ENCODE data around the gene ANGPTL1.
A peak's percentile ranks its signal among the peaks of the same experiment; 100 is the strongest.
"Not testable (repeated sequence)": the region's sequence is repeated elsewhere in the genome, so short reads cannot be mapped to it uniquely, and the experiment has no call there.

The ANGPTL1 gene

DNA sequence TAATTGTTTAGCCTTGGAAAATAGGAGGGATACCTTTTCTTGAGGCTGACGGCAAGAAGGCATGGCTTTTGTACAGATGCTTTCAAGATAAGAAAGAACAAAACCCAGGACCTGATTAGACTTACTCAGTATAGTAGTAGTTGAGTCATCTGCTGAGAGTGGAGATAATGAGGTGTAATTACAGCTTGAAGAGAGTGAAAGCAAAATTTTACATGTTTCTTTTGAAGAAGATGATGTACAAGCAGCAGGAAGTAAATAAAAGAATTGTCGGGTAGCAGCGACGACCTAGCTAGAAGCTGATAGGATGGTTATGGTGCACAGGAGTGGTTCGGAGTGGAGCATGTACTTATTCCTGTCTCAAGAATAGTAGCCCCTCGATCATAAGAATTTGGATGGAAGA, 6.6 kb downstream of the ANGPTL1 start:
- DNase-seq = no peak

DNA sequence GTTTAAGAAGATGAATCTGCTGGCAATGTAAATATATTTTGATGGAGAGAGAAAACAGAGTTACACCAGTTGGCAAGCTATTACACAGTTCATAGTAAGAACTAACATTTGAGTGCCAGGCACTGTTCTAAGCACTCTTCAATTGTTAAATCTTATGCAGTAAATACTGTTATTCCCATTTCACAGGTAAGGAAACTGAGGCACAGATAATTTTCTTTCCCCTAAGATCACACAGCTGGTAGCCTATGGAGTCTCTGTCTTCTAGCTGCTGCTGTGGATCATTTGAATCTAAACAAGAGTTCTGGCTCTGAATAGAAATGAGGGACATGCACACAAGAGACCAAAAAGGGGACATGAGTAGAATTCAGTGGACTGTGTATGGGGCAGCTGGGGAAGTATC, 8.0 kb downstream of the ANGPTL1 start:
- no peak for DNase-seq

DNA sequence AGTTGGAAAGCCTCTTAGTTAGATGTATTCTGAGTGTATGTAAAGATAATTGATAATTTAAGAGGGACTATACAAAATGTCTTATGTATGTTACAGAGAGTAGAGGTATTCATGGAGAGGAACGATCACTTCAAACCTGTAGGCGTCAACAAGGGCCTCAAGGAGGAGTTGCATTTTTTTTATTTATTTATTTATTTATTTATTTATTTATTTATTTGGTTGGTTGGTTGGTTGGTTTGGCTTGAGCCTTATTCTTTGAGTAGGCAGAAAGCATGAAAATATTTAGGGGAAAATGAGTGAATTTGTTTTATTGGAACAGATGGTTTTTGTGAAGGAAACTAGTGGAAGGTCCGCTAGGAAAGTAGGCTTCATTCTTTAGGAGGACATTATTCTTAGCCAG, 8.5 kb downstream of the ANGPTL1 start:
- no peak for DNase-seq

DNA sequence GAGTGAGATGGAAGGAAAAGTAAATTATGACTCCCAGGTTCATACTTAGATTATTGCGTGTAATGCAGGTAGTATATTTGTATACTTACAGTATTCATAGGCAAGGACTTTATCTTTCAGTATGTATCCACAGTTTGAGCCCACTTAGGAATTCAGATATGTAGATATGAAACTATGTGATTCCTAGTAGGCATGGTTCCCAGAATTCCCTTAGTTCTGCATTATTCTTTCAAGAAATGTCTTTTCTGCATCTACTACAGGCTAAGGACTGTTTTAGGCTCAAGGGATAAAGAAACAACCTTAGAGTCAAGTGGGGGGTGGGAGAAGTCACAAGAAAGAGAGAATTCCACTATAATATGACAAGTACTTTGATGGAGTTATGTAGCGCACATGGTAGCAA, 13.8 kb downstream of the ANGPTL1 start:
- DNase-seq = no peak

DNA sequence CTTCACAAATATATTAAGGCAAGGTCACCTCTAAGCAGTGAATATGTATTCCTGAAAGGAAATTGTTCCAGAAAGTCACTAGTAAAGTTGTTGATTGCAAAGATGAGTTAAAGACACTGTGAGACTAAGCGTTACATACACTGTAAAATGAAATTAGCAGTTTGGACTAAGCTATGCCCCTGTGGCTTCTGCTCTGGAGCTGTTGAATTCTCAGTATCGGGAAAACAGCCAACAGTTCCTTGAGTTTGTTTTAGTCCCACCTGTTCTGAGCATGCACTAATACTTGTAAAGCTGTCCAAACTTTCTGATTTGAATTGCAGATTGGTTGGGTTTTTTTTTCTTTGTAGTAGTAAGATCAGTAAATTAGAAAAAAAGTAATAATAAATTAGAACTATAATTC, 21.0 kb downstream of the ANGPTL1 start:
- DNase-seq = no peak

DNA sequence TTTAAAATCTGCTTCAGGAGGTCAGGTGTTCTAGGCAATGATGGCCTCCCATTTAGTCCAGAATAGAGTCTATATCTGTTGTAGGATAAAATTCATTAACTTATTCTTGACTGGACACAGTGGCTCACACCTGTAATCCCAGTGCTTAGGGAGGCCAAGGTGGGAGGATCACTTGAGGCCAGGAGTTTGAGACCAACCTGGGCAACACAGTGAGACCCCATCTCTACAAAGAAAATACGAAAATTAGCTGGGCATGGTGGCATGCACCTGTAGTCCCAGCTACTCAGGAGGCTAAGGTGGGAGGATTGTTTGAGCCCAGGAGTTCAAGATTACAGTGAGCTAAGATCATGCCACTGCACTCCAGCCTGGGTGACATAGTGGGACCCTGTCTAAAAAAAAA, 23.0 kb downstream of the ANGPTL1 start:
- DNase-seq = not testable (repeated sequence)

DNA sequence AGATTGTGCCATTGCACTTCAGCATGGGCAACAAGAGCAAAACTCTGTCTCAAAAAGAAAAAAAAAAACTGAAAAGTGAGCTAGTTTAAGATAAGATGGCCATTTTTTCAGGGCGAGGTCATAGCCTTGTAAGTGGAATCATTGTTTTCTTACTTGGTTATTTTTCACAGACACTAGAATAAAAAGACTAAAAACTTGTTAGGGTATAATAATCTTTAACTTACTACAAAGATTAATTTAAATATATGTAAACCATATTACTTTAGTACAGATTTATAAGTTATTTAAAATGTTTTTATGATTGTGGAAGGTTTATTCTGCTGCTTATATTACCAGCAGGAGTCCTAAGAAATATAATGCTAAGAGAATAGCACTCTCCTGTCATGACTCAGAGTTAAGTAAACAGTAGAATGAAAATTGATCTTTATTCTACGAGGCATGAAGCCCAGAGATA, 23.5 kb downstream of the ANGPTL1 start:
- DNase-seq = peak; percentile 18

DNA sequence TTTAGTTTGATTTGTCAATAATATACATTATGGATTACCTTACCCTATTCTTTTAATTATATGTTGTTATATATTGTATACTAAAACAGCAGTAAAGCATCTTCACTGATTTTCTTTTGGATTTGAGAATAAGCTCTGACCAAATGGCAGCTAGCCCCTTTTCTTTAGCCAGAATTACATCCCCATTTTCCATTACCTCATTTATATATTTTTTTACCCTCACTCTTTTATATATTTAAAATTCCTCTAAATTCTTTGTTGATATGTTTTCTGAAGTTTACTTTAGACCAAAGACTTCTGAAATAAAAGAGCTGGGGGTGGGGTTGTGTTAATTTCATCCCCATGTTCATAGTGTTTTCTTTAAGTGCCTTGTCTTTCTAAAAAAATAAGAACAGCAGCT, 24.6 kb downstream of the ANGPTL1 start:
- DNase-seq = no peak

DNA sequence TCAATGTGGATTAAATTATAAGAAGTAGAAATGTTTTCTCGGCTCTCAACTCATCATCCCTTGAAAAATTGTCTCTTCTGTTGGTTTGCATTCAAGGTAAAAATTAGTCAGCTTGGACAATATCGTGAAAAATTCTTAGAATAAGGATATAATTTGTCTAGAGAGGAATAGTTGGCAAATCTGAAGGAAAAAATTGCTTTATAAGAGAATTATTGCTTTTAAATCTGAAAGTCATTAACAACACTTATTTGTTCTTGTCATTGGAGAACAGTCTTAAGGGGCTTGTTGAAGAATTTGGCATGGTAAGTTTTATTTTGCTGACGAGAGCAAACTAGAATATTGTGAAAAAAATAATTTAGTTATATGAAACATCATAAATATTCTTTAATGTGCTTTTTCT, 26.4 kb downstream of the ANGPTL1 start:
- DNase-seq = no peak

DNA sequence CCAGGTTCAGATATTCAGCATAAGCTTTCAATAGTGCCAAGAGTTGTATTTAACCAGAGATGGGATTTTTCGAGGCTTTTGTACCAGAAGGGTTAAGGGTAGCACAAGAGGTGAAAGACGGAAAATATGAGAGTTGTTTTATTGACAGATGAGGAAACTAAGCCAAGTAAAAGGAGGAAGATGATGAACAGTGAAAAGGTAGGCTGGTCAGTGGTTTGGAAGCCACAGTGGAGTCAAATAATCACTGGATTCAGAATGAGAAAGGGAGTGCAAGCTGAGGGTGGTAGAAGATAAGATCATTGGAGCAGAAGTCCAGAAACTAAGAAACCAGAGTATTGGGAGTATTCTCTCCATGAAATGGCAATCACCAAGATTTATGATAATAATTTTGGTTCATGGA, 45.7 kb downstream of the ANGPTL1 start:
- no peak for DNase-seq

DNA sequence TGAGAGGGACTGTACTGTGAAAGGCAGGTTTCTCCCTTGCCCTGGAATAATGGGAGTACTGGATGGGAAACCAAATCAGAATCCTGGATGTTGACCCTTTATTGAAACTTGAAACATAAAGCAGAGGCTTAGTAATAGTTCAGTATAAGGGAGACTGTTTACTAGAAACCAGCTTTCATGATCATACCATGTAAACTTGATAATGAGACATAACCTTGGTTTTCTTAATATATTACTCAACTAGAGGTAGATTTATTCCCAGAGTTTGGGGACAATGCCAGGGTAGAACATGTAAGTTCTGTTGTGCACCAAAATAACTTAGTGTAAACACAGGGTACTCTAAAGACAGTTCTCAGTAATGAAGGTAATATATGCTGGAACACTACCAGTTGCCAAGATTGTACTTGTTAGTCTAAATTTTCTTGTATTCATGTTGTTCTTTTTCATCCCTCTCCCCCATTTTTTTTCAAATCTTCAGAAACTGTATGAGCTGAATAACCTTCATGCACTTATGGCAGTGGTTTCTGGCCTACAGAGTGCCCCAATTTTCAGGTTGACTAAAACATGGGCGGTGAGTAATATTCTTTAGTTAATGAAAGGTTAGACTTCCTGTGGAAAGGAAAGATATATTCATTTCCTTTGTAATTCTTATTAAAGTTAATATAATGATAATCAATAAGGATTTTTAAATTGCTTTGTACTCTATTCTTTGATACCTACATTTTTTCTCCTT, 49.6 kb downstream of the ANGPTL1 start:
- DNase-seq = no peak

DNA sequence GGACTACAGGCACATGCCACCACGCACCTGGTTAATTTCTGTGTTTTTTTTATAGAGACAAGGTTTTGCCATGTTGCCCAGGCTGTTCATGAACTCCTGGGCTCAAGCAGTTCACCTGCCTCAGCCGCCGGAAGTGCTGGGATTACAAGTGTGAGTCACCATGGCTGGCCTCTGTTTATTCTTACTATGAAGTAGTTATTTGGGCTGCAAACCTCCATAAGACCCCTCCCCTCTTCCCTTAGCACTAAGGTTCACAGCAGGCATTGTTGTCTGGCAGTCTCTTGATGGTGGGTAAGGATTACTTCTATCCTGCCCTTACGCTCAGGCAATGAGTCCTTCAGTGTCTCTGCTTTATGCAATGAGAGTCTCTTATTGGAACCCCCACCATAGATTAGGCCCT, 51.8 kb downstream of the ANGPTL1 start:
- no peak for DNase-seq

DNA sequence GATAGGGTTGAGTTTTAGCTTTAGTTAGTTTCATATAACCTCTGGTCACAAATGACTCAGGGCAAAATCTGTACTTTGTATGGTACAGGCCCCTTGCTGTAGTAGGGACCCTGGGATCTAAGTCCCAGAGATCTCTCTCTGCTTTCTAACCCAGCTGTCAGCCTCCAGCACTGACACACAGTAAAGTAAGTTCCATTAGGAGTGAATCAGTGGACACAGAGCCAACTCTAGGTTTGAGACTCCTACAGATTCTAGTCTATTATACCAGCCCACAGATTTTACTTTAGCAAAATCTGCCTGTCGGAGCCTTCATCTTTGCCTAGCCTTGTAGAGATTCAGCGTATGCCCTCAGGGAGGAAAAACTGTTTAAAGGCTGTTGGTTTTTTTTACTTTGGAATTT, 52.5 kb downstream of the ANGPTL1 start:
- DNase-seq = no peak

DNA sequence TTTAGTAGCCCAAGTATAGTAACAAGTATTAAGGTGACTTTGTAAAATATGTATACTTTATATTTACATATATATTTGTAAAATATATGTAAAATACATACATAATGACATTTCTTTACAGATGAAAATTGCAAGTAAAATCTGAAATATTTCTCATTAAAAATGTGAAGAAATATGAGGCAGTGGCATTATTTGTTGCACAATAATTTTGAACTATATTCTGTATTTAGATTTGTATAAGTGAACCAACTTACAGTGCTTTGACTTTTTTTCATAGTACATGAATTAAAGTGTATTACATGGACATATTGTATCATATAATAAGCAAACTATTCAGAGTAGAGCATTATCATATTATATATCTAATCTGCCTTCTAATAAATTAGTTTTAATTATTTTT, 60.3 kb downstream of the ANGPTL1 start:
- no peak for DNase-seq

DNA sequence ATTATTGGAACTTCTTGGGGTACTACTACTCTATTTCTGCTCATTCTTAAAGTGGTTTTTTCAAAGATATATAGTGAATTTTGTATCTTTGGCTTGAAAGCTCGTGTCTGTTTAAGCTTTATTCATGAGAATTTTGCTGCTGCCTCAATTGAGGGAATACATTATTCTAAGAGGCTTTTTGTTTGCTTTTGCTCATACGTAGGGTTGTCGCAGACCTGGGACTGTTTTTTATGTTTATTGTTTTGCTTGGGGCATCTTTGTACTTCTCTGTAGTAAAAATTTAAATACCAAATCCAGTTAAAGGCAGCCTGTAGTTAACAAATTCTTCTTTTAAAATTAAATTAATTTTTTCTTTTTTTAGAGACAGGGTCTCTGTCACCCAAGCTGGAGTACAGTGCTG, 62.3 kb downstream of the ANGPTL1 start:
- no peak for DNase-seq

DNA sequence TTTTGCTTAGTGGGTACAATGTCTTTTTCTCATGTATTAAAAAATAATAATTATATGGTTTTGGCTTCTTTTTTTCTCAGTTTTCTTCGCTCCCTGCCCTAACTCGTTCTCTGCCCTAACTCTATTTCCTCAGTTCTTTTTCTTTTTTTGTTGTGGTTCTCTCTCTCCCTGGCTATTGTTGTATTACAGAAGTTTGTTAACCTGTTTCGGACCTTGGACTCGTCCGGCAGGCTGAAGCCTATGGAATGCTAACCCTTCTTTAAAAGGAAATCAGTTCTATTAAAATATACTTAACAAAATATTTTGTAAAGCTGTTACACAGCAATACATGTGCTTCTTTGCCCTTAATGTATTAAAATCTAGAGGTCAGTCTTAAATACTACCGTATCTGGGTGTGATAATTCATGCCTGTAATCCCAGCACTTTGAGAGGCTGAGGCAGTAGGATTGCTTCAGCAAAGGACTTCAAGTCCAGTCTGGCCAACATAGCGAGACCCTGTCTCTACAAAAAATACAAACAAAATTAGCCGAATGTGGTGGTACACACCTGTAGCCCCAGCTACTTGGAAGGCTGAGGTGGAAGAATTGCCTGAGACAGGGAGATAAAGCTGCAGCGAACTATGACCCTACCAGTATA, 64.1 kb downstream of the ANGPTL1 start:
- DNase-seq = no peak

DNA sequence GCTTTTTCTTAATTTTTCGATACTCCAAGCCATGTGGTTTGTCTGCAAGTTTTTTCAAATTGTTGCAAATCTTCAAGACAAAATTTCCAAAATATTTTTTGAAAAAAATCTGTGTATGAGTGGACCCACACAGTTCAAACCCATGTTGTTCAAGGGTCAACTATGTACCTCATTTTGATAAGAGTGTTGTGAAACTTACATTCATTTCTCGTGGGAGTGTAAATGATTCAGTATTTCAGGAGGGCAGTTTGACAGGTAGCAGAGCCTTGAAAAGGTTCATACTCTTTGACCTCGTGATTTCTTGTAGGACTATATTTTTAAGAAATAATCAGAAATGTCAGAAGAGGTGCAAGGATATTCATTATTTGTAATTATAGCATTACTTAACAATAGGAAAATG, 68.0 kb downstream of the ANGPTL1 start:
- DNase-seq = no peak
